HG03565 (cell line): ENCODE data around the gene ZNF334.
A peak's percentile ranks its signal among the peaks of the same experiment; 100 is the strongest.

Experiments used
- ATAC-seq: cut with Tn5 transposase; IDR thresholded peaks from one replicate; pipeline ENCODE4 v1.9.1; 2021; ENCODE audit warnings: mild to moderate bottlenecking, moderate library complexity; ENCODE audit not compliant: unreplicated experiment

The ZNF334 gene

GRCh38 chr20:46512943-46513844, at the start of gene ZNF334:
ZNF334 (minus strand) TSS chr20:46513559; CDS start chr20:46512102, 1,457 bp downstream.
- ATAC-seq = no peak

GRCh38 chr20:46562373-46563169, 49.2 kb upstream of the ZNF334 start:
- ATAC-seq = peak; percentile 54

GRCh38 chr20:46562009-46562372, 48.6 kb upstream of the ZNF334 start:
- ATAC-seq = no peak

- no peak for ATAC-seq
Measured at GRCh38 chr20:46559685-46560440, 46.5 kb upstream of the ZNF334 start.

- no peak for ATAC-seq
Measured at GRCh38 chr20:46559001-46559400, 45.6 kb upstream of the ZNF334 start.

GRCh38 chr20:46558511-46558959, 45.2 kb upstream of the ZNF334 start:
- no peak for ATAC-seq

- ATAC-seq = no peak
Measured at GRCh38 chr20:46557231-46557956, 44.0 kb upstream of the ZNF334 start.

- ATAC-seq = no peak
Measured at GRCh38 chr20:46555370-46555956, 42.1 kb upstream of the ZNF334 start.

- no peak for ATAC-seq
Measured at GRCh38 chr20:46554828-46555227, 41.5 kb upstream of the ZNF334 start.

GRCh38 chr20:46553926-46554325, 40.6 kb upstream of the ZNF334 start:
- ATAC-seq = no peak

GRCh38 chr20:46552460-46553420, 39.4 kb upstream of the ZNF334 start:
- ATAC-seq = peak; percentile 48

GRCh38 chr20:46551522-46552381, 38.4 kb upstream of the ZNF334 start:
- ATAC-seq = no peak

GRCh38 chr20:46550461-46550860, 37.1 kb upstream of the ZNF334 start, which contains the start of gene OCSTAMP:
OCSTAMP (minus strand) TSS chr20:46550654; CDS start chr20:46550560, 94 bp downstream.
- no peak for ATAC-seq

GRCh38 chr20:46549188-46549972, 36.0 kb upstream of the ZNF334 start:
- ATAC-seq = no peak

- no peak for ATAC-seq
Measured at GRCh38 chr20:46548688-46549087, 35.3 kb upstream of the ZNF334 start.

GRCh38 chr20:46547995-46548394, 34.6 kb upstream of the ZNF334 start:
- no peak for ATAC-seq

- no peak for ATAC-seq
Measured at GRCh38 chr20:46546936-46547335, 33.6 kb upstream of the ZNF334 start.
